WTC11 (cell line): Measurements from ENCODE around the gene SPATA17.

Experiments used
- CREB1 ChIP-seq: sonication (generic); formaldehyde crosslinking; IDR thresholded peaks from 2 replicates; pipeline ENCODE4 v1.8.0; 2023; ENCODE audit warnings: mild to moderate bottlenecking, missing genetic modification reagents
- GRHL2 ChIP-seq: fragments of 250-450 bp; sonication (Bioruptor Pico); IDR thresholded peaks from 2 replicates; pipeline ENCODE4 v1.8.0; 2022; ENCODE audit warnings: mild to moderate bottlenecking, moderate library complexity; ENCODE audit not compliant: insufficient replicate concordance, severe bottlenecking
- JUN ChIP-seq: sonication (generic); formaldehyde crosslinking; IDR thresholded peaks from 2 replicates; pipeline ENCODE4 v1.8.0; 2023; ENCODE audit warnings: mild to moderate bottlenecking, missing genetic modification reagents
- NR1H2 ChIP-seq: sonication (generic); formaldehyde crosslinking; IDR thresholded peaks from 2 replicates; pipeline ENCODE4 v1.9.0; 2021; ENCODE audit warnings: mild to moderate bottlenecking, moderate library complexity, missing genetic modification reagents
- ZNF317 ChIP-seq: sonication (generic); formaldehyde crosslinking; IDR thresholded peaks from 2 replicates; pipeline ENCODE4 v1.8.1; 2023; ENCODE audit warnings: low read depth, mild to moderate bottlenecking, moderate library complexity, missing genetic modification reagents, borderline replicate concordance
- TF ChIP-seq, protein P1 (sequence below): fragments of 200-600 bp; IDR thresholded peaks from 2 replicates; pipeline ENCODE4 v1.8.0; 2022; ENCODE audit warnings: antibody characterized with exemption
- TF ChIP-seq, protein P2 (sequence below): sonication (generic); formaldehyde crosslinking; IDR thresholded peaks from 2 replicates; pipeline ENCODE4 v1.8.1; 2023; ENCODE audit warnings: mild to moderate bottlenecking, missing genetic modification reagents, moderate library complexity
- TF ChIP-seq, protein P3 (sequence below): fragments of 250-450 bp; sonication (Bioruptor Pico); IDR thresholded peaks from 2 replicates; pipeline ENCODE4 v1.9.0; 2021; ENCODE audit warnings: moderate library complexity, mild to moderate bottlenecking, inconsistent platforms, borderline replicate concordance
- TF ChIP-seq, protein P4 (sequence below): sonication (generic); formaldehyde crosslinking; IDR thresholded peaks from 2 replicates; pipeline ENCODE4 v1.8.1; 2023; ENCODE audit warnings: mild to moderate bottlenecking, missing genetic modification reagents, borderline replicate concordance
- TF ChIP-seq, protein P5 (sequence below): sonication (generic); formaldehyde crosslinking; IDR thresholded peaks from 2 replicates; pipeline ENCODE4 v1.8.1; 2022; ENCODE audit warnings: mild to moderate bottlenecking, moderate library complexity, missing genetic modification reagents
- TF ChIP-seq, protein P6 (sequence below): fragments of 250-450 bp; sonication (Bioruptor Pico); conservative IDR thresholded peaks from 2 replicates; pipeline ENCODE4 v1.9.0; 2021; ENCODE audit warnings: mild to moderate bottlenecking
- TF ChIP-seq, protein P7 (sequence below): sonication (generic); formaldehyde crosslinking; conservative IDR thresholded peaks from 2 replicates; pipeline ENCODE4 v1.8.1; 2022; ENCODE audit warnings: mild to moderate bottlenecking, missing genetic modification reagents
- TF ChIP-seq, protein P8 (sequence below): sonication (generic); formaldehyde crosslinking; IDR thresholded peaks from 2 replicates; pipeline ENCODE4 v1.8.1; 2022; ENCODE audit warnings: low read depth, missing genetic modification reagents, borderline replicate concordance

DNA sequence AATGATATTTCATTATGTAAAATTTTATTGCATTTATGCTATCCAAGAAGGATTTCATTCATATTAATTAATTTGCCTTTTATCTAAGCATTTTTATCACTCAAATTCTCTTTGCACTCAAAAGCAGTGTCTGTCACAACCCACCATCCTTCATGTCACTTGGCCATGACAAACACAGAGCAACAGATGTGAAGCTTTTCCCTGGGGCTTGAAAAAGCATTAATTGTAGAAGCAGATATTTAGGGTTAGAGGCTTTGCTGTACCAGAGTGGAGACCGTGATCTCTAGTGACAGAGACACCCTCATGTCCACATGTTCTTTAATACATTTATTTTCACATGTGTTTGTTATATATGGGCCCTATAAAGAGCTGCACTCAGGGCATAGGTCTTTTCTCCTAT lies 230.5 kb downstream of the SPATA17 start:
- TF ChIP-seq, protein P1, sequence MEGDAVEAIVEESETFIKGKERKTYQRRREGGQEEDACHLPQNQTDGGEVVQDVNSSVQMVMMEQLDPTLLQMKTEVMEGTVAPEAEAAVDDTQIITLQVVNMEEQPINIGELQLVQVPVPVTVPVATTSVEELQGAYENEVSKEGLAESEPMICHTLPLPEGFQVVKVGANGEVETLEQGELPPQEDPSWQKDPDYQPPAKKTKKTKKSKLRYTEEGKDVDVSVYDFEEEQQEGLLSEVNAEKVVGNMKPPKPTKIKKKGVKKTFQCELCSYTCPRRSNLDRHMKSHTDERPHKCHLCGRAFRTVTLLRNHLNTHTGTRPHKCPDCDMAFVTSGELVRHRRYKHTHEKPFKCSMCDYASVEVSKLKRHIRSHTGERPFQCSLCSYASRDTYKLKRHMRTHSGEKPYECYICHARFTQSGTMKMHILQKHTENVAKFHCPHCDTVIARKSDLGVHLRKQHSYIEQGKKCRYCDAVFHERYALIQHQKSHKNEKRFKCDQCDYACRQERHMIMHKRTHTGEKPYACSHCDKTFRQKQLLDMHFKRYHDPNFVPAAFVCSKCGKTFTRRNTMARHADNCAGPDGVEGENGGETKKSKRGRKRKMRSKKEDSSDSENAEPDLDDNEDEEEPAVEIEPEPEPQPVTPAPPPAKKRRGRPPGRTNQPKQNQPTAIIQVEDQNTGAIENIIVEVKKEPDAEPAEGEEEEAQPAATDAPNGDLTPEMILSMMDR, result no peak
- TF ChIP-seq CREB1 (CRISPR knock-in tag), result no peak
- TF ChIP-seq, protein P2, sequence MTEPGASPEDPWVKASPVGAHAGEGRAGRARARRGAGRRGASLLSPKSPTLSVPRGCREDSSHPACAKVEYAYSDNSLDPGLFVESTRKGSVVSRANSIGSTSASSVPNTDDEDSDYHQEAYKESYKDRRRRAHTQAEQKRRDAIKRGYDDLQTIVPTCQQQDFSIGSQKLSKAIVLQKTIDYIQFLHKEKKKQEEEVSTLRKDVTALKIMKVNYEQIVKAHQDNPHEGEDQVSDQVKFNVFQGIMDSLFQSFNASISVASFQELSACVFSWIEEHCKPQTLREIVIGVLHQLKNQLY (CRISPR knock-in tag), result no peak
- TF ChIP-seq, protein P3, sequence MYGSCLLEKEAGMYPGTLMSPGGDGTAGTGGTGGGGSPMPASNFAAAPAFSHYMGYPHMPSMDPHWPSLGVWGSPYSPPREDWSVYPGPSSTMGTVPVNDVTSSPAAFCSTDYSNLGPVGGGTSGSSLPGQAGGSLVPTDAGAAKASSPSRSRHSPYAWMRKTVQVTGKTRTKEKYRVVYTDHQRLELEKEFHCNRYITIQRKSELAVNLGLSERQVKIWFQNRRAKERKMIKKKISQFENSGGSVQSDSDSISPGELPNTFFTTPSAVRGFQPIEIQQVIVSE (CRISPR knock-in tag), result no peak
- TF ChIP-seq, protein P4, sequence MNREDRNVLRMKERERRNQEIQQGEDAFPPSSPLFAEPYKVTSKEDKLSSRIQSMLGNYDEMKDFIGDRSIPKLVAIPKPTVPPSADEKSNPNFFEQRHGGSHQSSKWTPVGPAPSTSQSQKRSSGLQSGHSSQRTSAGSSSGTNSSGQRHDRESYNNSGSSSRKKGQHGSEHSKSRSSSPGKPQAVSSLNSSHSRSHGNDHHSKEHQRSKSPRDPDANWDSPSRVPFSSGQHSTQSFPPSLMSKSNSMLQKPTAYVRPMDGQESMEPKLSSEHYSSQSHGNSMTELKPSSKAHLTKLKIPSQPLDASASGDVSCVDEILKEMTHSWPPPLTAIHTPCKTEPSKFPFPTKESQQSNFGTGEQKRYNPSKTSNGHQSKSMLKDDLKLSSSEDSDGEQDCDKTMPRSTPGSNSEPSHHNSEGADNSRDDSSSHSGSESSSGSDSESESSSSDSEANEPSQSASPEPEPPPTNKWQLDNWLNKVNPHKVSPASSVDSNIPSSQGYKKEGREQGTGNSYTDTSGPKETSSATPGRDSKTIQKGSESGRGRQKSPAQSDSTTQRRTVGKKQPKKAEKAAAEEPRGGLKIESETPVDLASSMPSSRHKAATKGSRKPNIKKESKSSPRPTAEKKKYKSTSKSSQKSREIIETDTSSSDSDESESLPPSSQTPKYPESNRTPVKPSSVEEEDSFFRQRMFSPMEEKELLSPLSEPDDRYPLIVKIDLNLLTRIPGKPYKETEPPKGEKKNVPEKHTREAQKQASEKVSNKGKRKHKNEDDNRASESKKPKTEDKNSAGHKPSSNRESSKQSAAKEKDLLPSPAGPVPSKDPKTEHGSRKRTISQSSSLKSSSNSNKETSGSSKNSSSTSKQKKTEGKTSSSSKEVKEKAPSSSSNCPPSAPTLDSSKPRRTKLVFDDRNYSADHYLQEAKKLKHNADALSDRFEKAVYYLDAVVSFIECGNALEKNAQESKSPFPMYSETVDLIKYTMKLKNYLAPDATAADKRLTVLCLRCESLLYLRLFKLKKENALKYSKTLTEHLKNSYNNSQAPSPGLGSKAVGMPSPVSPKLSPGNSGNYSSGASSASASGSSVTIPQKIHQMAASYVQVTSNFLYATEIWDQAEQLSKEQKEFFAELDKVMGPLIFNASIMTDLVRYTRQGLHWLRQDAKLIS (CRISPR knock-in tag), result no peak
- TF ChIP-seq, protein P5, sequence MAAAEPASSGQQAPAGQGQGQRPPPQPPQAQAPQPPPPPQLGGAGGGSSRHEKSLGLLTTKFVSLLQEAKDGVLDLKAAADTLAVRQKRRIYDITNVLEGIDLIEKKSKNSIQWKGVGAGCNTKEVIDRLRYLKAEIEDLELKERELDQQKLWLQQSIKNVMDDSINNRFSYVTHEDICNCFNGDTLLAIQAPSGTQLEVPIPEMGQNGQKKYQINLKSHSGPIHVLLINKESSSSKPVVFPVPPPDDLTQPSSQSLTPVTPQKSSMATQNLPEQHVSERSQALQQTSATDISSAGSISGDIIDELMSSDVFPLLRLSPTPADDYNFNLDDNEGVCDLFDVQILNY, result no peak
- TF ChIP-seq, protein P6, sequence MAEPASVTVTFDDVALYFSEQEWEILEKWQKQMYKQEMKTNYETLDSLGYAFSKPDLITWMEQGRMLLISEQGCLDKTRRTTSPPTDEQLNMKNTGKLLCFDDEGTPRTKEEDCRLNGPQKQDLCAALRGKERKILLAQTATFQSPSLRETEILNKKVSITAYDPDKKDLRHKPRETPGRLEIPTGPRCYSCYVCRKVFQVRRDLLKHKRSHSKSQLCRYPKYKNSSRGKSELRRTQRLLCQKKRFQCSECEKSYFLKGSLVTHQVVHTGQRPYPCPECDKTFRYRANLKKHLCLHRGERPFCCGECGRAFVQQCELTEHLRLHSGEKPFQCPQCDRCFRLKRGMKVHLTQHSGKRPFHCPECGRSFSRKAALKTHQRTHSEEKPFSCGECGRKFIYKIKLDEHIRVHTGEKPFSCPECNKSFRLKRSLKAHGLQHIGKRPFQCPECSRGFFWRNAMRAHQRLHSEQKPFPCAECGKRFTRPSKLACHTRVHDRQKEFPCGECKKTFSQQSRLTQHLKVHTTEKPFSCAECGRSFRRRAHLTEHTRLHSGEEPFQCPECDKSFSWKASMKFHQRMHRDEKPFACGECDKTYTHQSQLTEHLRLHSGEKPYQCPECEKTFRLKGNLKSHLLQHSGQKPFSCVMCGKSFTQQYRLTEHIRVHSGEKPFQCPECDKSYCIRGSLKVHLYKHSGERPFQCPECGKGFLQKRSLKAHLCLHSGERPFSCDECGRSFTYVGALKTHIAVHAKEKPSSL, result no peak
- TF ChIP-seq ZNF317, result no peak
- no peak for TF ChIP-seq GRHL2 (CRISPR knock-in tag)
- TF ChIP-seq, protein P7, sequence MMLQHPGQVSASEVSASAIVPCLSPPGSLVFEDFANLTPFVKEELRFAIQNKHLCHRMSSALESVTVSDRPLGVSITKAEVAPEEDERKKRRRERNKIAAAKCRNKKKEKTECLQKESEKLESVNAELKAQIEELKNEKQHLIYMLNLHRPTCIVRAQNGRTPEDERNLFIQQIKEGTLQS (CRISPR knock-in tag), result no peak
- no peak for TF ChIP-seq NR1H2 (CRISPR knock-in tag)
- TF ChIP-seq JUN, result no peak
- TF ChIP-seq, protein P8, sequence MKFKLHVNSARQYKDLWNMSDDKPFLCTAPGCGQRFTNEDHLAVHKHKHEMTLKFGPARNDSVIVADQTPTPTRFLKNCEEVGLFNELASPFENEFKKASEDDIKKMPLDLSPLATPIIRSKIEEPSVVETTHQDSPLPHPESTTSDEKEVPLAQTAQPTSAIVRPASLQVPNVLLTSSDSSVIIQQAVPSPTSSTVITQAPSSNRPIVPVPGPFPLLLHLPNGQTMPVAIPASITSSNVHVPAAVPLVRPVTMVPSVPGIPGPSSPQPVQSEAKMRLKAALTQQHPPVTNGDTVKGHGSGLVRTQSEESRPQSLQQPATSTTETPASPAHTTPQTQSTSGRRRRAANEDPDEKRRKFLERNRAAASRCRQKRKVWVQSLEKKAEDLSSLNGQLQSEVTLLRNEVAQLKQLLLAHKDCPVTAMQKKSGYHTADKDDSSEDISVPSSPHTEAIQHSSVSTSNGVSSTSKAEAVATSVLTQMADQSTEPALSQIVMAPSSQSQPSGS, result no peak
